NCI-H146 treated with DMSO at 0.1 percent for 48 hours (cell line): ENCODE results near the gene EPN3.
A peak's percentile ranks its signal among the peaks of the same experiment; 100 is the strongest.

ENCODE experiments used
- DNase-seq: peaks from one replicate; lab custom pipeline; 2025; ENCODE audit not compliant: unreplicated experiment; lab: John Stamatoyannopoulos, UW

Gene EPN3

GRCh38 chr17:50532452-50533024 lies at the start of gene EPN3:
Gene EPN3 (plus strand): TSS chr17:50532735. CDS start chr17:50536557, 3,822 bp downstream.
- DNase-seq, result no peak

- no peak for DNase-seq
Measured at GRCh38 chr17:50483266-50483665, 49.3 kb upstream of the EPN3 start.

GRCh38 chr17:50484386-50485155 lies 48.0 kb upstream of the EPN3 start:
- no peak for DNase-seq

GRCh38 chr17:50487213-50488096 lies 45.1 kb upstream of the EPN3 start:
- no peak for DNase-seq

GRCh38 chr17:50488880-50489279 lies 43.7 kb upstream of the EPN3 start:
- no peak for DNase-seq

GRCh38 chr17:50491505-50491904 lies 41.0 kb upstream of the EPN3 start:
- DNase-seq, result no peak

GRCh38 chr17:50492214-50492613 lies 40.3 kb upstream of the EPN3 start:
- no peak for DNase-seq

- no peak for DNase-seq
Measured at GRCh38 chr17:50493744-50494143, 38.8 kb upstream of the EPN3 start.

GRCh38 chr17:50495217-50495823 lies 37.2 kb upstream of the EPN3 start:
- DNase-seq, result no peak

GRCh38 chr17:50495918-50496317 lies 36.6 kb upstream of the EPN3 start:
- no peak for DNase-seq

GRCh38 chr17:50498021-50498874 lies 34.3 kb upstream of the EPN3 start:
- DNase-seq, result no peak

GRCh38 chr17:50499270-50499669 lies 33.3 kb upstream of the EPN3 start:
- DNase-seq, result no peak

- DNase-seq, result no peak
Measured at GRCh38 chr17:50499721-50500120, 32.8 kb upstream of the EPN3 start.

- DNase-seq, result no peak
Measured at GRCh38 chr17:50501054-50501453, 31.5 kb upstream of the EPN3 start.

GRCh38 chr17:50502301-50502990 lies 30.1 kb upstream of the EPN3 start:
- DNase-seq, result no peak

- DNase-seq, result no peak
Measured at GRCh38 chr17:50505591-50506130, 26.9 kb upstream of the EPN3 start.

GRCh38 chr17:50506298-50506697 lies 26.2 kb upstream of the EPN3 start:
- no peak for DNase-seq

- DNase-seq, result peak; percentile 41
Measured at GRCh38 chr17:50507871-50508572, 24.5 kb upstream of the EPN3 start, which contains the start of gene MYCBPAP. Gene MYCBPAP (plus strand): TSS chr17:50508439. CDS start chr17:50508675, 236 bp downstream.
